NCI-H1436 (cell line): ENCODE data around the gene FBXO47.
"Not testable (repeated sequence)": the region's sequence is repeated elsewhere in the genome, so short reads cannot be mapped to it uniquely, and the experiment has no call there.

Source experiments
- DNase-seq: peaks from one replicate; lab custom pipeline; 2025; lab: John Stamatoyannopoulos, UW

Gene FBXO47

GRCh38 chr17:38980490-38981217 lies 13.5 kb upstream of the FBXO47 start:
- no peak for DNase-seq

- no peak for DNase-seq
Observed at GRCh38 chr17:38978180-38978579, 11.0 kb upstream of the FBXO47 start.

GRCh38 chr17:38976187-38976551 lies 9.0 kb upstream of the FBXO47 start:
- DNase-seq: not testable (repeated sequence)

- DNase-seq: peak; percentile 23
Observed at GRCh38 chr17:38970804-38971203, 3.6 kb upstream of the FBXO47 start.

DNA sequence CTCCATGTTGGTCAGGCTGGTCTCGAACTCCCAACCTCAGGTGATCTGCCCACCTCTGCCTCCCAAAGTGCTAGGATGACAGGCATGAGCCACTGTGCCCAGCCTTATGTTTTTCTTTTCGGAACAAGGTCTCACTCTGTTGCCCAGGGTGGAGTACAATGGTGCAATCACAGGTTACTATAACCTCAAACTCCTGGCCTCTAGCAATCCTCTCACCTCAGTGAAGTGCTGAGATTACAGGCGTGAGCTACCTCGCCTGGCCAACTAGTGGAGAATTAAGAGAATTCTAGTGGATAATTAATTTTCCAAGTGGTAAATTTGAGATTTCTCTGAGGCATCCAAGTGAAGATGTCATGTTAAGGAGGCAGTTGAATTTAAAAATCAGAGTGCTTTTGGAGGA lies 2.9 kb upstream of the FBXO47 start:
- no peak for DNase-seq

DNA sequence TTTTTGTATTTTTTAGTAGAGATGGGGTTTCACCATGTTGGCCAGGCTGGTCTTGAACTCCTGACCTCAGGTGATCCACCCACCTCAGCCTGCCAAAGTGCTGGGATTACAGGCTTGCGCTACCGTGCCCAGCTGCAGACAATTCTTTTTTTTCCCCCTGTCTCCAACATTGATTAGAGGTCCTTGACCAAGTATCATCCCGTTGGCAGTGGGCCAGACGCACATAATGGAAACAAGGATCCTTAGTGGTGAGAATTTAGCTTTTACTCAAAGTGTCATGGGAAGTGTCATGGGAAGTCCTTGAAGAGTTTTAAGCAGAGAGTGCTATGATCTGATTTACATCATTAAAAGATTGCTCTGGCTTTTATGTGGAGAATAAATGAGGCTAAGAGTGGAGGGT lies 2.1 kb upstream of the FBXO47 start:
- DNase-seq: no peak

GRCh38 chr17:38961413-38961812 lies 5.8 kb downstream of the FBXO47 start:
- DNase-seq: no peak

- DNase-seq: no peak
Observed at GRCh38 chr17:38960402-38960801, 6.8 kb downstream of the FBXO47 start.

GRCh38 chr17:38959508-38959907 lies 7.7 kb downstream of the FBXO47 start:
- DNase-seq: no peak

DNA sequence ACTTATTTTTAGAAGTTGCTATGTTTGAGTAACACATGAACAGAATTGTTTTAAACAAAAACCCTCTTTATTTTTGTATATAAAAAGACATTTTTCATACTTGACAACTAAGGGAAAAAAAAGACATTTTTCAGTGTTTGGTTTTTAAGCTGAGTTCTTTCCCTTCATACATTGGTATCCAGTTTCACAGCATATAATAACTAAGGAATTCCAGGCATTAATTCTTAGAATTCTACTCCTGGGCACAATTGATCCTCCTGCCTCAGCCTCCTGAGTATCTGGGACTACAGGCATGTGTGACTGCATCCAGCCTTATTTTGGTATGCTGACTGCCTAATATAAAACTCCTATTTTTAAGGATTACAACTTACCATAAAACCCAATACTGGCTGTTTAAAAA lies 8.4 kb downstream of the FBXO47 start:
- no peak for DNase-seq

GRCh38 chr17:38958326-38958725 lies 8.9 kb downstream of the FBXO47 start:
- DNase-seq: no peak

- DNase-seq: not testable (repeated sequence)
Observed at GRCh38 chr17:38953800-38954199, 13.4 kb downstream of the FBXO47 start.

- DNase-seq: no peak
Observed at GRCh38 chr17:38947189-38947588, 20.0 kb downstream of the FBXO47 start.

DNA sequence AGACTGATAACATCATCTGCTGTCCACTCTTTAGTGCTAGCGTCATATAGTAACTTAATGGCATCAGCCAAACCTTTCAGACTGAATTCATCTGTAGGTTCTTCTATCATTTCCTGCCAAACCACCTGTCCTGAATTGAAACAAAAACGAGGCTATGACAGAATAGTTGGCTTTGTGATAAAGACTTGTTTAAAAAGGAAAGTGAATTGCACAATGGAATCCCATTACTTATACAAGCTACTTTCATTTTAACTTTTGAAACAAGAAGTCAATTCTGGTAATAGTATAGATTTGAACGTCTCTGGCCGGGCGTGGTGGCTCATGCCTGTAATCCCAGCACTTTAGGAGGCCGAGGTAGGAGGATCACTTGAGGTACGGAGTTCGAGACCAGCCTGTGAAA lies 23.6 kb downstream of the FBXO47 start:
- no peak for DNase-seq

- no peak for DNase-seq
Observed at GRCh38 chr17:38942696-38943334, 24.4 kb downstream of the FBXO47 start.

GRCh38 chr17:38940404-38940803 lies 26.8 kb downstream of the FBXO47 start:
- no peak for DNase-seq

- DNase-seq: no peak
Observed at GRCh38 chr17:38939987-38940386, 27.2 kb downstream of the FBXO47 start.

DNA sequence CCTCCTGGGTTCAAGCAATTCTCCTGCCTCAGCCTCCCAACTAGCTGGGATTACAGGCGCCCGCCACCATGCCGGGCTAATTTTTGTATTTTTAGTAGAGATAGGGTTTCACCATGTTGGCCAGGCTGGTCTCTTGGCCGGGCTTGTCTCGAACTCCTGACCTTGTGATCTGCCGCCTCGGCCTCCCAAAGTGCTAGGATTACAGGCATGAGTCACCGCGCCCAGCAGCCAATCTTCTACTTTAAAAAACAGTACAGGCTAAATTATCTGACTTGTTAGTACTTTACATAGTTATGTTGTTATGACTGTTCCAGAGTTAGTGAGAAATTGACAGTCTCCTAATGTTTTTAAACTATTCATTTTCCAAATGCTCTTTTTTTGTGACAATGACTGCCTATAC lies 33.2 kb downstream of the FBXO47 start:
- DNase-seq: not testable (repeated sequence)

- not testable (repeated sequence) for DNase-seq
Observed at GRCh38 chr17:38930782-38931181, 36.4 kb downstream of the FBXO47 start.

DNA sequence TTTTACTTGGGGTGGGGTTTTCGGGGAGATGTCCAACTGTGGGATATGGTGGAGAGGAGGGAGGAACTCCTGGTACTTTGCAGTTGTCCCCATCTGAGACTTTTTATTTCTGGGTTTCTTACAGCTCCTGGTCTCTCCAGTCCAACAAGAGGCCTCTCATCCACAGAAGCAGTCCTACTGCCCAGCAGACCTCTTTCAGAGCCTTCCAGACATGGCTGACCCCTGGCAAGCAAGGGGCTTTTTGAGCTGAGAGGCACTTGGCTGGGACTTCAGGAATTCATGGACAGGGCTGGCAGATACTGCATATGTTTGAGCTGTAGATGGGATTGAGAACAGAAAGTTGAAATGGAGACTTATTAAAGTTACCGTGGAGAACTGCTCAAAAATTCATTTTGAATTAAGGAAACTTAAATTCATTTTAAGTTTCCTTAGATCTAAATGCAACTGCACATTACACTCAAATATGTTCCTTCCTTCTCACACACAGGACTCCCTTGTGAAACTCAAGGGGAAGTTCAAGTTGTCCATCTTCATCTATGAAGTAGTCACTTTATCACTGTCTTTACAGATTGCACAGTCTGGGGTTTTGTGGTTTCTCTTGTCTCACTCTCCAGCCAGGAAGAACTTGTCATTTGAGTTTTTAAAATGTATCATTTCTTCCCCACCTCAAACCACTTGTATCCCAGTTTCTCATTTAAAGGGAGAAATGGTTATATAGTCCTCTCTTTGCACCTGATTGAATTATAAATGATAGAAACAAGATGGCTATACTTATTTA lies 40.7 kb downstream of the FBXO47 start:
- no peak for DNase-seq

- DNase-seq: no peak
Observed at GRCh38 chr17:38925263-38925995, 41.8 kb downstream of the FBXO47 start, which contains the start of gene LASP1NB. Gene LASP1NB, plus strand, starts transcription at chr17:38925614.
